ENCODE results near the gene TRMT1.
A peak's percentile ranks its signal among the peaks of the same experiment; 100 is the strongest.

Gene TRMT1

DNA sequence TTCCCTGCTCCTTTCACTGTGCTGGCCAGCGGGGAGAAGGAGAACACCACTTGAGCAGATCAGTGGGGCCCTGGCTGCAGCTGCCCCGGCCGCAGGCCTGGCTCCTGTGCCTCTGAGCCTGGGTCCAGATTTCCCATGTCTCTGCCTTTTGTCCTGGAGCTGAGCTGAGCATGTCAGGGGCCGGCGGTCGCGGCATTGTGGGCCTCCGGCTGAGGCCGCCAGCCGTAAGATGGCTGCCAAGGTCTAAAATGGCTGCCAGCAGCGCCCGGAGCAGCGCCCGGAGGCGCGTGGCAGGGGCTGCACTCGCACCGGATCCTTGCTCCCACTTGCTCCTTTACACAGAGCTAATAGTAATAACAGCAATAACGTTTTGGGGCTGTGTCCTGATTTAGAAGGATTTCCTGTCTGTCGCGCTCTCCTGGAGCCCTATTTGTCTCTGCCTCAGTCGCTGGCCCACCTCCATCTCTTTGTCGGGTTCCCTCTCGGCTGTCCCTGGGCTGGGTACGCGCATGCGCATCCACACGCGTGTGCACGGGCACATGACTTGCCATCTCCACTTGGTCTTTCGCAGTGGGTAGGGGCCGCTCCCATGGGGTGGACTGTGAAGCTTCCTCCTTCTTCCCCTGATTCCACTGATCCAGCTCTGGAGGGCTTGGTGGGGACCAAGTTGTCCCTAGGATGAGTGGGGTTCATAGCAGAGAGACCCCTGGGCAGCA lies 46.0 kb downstream of the TRMT1 start:
- no peak for DNase-seq (ENCODE audit: low read depth)

DNA sequence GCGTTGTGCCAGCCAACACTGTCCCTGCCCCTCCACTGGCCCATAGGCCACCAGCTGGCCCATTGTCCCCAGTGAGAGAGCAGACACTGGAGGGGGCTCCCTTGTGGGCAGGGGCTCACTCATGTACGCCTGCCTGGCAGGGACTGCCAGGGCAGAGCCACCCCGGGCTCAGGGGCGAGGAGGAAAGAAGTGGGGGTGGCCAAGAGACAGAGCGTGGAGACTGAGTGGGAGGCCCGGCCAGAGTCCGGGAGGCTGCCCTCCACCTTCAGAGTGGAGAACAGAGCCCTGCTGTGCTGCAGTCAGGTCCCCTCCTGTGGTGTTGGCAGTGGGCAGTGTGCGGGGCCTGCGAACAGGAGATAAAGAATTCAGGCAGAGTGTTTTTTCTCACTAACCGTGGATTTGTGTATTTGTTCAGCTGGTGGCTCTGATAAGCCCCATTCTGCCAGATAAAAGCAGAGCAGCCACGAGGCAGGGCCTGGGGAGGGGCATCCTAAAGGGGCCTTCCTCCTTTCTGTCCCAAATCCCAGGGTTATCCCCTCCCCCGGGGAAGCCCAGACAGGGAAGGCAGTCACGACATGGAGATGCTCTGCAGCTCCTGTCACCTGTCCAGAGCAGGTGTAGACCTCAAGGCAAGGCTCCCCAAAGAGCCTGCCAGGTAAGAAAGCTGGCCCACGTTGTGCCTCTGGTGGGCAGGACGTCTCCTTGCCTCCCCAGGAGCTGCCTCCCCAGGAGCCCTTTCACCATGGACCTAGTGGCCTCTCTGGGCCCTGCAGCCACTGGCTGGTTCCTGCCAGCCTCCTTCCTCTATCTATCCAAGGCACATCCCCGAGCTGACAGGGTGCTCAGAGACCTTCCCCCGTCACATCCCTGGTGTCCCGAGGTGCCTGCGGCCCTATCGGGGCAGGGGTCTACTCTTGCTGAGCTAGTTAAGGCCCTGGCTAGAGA lies 46.9 kb downstream of the TRMT1 start:
- DNase-seq (ENCODE audit: low read depth) = no peak

DNA sequence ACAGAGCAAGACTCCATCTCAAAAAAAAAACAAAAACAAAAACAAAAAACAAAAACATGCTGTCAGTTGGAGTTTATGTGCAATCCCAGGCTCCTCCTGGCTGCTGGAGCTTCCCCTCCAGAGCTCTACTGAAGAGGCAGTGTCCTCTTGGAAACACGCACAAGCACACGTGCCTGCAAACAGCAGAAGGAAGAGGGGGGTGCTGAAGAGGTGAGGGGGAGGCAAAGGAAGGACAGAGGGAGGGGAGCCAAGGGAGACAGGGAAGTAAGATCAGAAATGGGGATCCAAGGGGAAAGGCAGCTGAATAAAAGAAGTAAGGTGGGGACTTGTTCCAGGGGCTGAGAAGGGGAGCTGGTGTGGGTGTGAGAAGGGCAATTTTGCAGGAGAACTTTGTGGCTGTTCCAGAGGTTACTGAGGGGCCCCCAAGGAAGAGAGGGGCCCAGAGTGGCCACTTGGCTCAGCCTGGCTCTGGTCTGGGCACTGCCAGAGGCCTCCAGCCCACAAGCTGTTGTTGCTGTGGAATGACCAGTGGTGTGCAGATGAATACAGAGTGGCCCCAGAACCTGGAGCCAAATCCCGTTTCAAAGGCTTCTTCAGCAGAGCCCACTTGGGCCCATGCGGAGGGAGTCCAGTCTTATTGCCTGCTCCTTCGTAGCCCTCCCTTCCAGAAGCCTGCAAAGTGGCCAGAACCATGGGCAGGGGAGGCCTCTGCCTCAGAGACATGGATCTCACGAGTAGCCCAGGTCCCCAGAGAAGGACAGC lies 48.3 kb downstream of the TRMT1 start:
- no peak for DNase-seq (ENCODE audit: low read depth)

DNA sequence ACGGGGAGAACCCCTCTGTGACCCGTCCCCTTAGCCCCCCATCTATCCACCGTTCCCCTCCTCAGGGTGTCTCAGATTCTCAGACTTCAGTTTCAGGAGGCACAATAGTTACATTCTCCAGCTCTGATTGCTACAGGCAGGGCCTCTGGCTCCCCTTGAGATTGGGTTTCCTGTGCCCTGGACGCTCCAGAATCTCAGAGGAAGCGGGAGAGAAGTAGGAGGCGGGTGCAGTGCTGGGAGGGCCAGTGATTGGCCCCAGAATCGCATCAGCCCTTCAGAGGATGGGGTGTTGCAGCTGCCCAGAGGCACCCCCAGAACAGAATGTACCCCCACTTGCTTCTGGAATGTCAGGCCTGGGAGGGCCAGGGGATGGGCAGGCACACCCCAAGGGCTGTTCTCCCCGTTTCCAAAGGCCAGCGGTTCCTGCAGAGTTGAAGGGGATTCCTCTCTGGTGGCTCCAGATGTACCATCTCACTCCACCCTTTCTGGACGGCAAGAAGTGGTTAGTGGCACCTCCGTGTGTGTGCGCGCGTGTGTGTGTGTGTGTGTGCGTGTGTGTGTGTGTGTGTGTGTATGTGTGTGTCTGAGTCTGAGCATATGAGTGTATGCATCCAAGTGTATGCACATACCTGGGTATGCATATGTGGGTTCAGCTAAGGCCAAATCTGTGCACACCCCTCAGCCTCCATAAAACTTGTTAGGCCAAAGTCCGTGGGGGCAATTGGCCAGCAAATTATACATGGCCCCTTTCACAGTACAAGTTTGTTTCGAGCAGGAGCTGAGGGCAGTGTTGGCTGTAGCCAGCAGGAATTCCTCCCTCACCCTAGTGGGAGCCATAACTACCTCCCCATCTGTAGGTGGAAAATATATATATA lies 49.4 kb downstream of the TRMT1 start:
- DNase-seq (ENCODE audit: low read depth) = no peak

DNA sequence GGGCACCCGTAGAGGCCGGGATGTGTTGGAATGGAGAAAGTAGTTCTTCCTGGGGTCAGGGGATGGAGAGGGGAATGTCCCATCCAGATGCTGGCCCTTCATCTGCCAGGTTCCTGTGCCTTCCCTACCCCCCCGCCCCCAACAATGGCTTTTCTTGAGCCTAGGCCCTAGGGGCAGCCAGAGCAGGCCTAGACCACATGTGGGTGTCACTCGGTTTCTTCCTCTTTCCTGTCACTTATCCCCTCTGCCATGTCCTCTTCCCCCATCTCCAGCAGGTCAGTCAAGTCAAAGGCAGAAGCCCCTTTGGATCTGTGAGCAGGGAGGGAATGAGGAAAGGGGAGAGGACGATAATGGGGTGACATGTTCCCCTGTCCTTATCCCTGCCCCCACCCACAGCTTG lies 50.3 kb downstream of the TRMT1 start:
- no peak for DNase-seq (ENCODE audit: low read depth)

DNA sequence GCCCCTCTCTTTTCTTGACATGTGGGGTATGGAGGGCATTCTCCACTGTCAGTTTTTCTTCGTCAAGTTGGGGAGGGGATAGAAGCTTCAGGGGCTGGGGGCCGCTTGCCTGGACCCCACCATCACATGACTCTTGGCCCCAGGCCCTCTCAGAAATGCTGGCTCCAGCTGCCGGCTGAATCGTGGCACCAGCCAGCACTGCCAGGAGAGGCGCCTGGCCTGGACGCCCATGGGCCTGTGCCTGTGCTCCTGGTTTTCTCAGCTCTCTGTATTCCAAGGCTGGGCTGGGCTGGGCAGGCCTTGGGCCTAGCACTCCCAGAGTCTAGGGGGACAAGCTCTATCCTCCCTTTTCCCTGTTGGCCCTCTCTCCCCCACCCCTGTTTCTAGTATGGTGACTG lies 52.4 kb downstream of the TRMT1 start:
- no peak for DNase-seq (ENCODE audit: low read depth)

DNA sequence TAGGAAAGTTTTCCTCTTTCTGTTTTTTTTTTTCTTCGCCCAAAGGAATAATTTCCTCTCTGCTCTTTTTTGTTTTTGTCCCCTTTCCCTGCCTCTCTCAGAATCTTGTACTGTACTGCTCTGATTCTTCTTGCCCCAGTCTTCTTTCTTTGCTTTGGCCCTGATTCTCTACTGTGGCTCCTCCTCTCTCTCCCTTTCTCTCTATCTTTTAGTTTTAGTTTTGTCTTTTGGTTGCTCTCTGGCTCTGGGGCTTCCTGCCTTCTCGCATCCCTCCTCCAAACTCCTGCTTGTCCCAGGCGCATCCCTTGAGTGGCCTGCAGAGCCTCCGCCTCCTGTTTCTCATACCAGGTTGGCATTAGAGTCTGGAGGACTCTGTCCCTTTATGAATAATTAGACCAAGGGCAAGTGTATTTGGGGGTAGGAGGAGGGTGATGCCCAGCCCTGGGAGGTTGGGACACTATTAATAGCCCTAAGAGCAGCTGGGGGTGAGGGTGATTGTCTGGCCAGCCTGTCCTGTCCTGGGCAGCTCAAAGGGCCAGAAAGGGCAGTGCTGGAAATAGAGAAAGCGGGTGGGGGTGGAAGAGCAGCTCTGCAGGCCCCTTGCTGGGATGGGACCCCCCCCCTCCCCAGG lies 53.0 kb downstream of the TRMT1 start:
- DNase-seq (ENCODE audit: low read depth) = no peak

DNA sequence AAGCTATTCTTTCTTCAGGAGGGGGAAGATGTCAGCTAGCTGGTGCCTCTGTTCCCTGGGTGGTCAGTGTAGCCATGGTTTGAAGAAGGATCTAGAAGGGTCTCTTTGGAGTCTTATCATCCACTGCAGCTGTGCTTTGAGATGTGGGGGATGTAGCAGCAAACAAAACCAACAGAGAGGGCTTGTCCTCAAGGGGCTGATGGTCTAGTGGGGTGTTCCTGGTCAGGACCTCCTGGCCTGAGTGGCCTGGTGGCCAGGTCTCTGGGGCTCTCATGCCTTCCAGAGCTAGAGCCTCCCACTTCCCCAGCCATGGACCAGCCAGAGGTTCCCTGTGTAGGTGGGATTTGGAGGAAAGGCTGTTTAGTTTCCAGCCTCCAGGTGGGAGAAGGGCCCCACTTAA lies 54.2 kb downstream of the TRMT1 start:
- no peak for DNase-seq (ENCODE audit: low read depth)

DNA sequence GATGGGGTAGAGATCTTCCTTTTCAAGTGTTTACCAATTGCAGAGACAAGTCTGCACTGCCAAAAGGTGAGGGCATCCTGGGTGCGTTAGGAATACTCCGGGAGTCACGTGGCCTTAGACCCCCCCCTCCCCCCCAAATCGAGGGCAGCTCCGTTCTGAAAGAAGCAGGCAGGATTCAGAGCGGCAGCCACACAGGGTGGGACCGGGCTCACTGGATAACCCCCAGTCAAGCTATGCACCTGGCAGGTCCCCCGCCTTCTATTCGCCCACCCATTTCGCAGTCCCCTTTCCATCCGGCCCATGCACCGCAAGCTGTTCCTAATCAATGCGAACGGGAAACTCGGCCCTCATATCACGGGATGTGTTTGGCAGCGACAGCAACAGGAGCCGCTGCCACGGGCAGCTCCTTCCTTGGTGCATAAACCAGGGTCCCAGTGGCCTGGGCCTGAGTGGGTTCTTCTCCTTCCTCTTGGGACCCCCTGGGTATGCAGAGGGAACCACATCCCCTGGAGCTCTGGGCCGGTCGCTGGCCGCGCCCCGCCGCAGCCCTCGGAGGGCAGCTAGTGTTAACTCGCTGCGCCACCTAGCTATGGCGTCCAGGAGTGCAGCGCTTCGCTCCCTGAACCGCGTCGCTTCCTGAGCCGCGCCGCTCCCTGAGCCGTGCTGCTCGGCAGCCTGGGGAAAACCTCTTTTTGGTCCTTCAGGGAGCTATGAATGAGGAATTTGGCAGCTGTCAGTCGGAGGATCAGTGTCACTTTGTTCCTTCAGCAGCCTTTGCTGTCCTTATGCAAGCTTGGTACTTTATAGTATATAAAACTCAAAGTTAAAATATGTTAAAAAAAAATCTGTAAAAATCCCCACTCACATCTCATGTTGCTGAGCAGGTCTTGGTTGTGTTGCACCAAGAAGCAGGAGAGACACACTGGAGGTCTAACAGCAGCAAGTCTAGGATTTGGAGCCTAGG lies 55.3 kb downstream of the TRMT1 start:
- peak; percentile 44 for DNase-seq (ENCODE audit: low read depth)

DNA sequence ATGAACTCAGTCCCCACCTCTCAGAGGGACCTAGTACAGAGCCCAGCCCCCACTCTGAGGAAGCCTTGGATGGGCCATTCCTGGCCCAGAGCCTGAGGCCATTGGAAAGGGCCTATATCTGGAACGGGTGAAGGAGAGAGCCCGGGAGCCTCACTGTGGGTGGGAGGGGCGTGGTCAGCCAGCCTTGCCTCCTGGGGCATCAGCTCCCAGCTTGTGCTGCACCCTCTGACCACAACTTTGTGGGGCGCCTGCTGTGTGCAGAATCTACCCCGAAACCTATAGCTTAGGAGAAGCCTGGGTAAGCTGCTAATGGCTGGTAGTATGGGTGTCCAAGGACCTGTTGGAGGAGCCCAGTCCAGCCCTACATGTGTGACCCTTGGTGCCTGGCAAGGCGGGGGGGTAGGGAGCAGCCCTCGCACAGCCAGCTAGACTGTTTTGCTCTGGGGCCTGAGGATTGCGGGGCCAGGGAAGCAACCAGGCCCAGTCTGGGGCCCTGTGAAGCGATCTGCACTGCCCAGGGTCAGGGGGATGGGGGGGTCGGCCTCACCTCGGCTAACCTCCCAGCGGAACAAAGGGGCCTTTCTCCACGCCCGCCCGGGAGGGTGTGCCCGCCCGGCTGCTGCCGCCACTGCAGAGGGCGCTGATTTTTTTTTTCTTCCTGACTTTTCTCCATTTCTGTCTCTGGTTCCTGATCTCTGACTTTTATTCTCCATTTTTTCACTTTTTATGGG lies 56.1 kb downstream of the TRMT1 start:
- DNase-seq (ENCODE audit: low read depth) = no peak

DNA sequence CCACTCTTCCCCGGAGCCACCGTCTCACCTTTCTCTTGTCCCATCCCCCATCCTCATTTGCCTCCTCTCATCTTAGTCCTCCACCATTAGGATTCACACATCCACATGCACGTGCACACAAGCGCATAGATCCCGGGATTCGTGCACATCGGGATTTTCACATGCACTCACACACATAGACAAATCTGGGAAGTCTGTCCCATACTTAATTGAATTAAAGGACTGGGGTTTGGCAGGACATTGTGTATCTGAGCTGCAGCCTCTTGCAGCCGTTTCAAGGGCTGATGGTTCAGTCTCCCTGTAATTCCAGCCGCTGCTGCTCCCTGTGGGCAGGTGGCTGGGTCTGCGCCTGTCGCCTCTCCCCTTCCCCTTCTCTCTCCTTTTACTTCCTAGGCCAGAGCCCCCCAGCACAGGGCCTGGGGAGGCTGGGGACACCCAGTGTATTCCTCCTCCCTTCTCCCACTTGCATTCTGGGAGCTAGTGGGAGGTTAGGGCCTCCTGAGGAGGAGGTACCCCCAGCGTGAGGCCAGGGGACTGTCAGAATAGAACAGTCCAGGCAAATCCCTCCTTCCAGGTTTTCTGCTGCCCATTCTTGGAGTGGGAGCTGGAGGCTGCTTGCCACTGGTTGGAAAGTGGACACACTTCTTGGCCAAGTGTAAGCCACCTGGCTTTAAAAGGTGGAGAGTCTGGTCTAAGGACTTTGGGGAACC lies 57.4 kb downstream of the TRMT1 start:
- DNase-seq (ENCODE audit: low read depth) = no peak

DNA sequence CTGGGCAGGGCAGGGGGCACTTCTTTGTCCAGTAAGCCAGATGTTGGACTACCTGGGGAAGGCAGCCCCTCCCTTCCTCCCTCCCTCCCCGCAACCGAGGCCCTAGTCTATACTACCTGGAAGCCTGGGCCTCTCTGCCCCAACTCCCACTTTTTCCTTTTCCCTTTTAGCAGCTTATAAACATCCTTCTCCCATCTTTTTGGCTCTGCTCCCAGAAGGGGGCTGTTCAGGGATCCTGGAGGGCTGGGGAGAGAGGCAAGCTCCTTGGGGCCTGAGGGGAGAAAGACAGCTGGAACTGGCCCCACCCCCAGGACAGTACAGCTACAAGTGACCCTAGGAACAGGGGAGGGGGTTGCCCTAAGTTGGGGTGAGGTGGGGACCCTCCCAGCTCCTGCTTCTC lies 58.8 kb downstream of the TRMT1 start:
- no peak for DNase-seq (ENCODE audit: low read depth)

DNA sequence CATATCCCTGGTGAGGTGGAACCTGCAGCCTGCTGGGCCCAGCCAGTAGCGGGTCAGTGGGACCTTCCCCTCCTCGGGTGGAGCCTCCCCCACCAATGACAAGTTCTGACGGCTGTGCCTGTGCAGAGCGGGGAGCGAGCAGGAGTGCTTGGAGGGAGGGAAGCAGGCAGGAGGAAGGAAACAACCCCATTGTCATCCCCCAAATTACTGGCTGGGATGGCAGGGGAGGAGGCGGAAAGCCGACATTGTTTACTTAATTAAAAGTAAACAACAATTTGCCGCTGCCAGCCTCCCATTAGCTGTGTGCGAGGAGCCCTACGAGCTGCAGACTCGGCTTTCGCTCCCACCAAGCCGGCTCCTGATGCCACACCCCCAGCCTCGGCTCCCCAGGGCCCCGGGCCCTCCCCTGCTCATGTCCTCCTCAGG lies 59.4 kb downstream of the TRMT1 start:
- no peak for DNase-seq (ENCODE audit: low read depth)

DNA sequence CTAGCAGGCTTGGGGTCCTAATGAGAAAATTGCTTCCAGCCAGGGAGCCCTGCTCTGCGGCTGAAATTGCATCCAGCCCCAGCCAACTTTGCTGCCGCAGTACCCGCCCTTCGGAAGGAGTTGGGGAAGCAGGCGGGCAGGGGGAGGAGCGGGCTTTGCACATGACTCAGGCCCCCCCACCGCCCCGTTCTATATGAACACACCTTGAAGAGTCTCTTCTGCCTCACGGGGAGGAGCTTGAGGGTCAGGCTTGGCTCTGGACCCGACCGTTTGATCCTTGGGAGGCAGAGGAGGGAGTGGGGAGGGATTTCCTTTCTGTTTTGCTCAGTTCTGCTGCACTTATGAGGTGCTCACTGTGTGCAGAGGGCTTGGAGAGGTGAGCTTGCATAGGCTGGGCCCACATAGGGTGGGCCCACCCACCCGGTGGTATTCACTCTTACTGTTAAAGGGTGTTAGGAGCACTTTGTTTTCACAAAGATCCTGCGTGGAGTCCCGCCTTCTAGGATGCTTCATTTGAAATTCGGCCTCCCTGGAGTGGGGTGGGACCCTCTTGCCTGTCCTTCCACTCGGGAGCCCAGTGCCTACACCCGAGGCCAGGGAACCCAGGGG lies 60.4 kb downstream of the TRMT1 start:
- DNase-seq (ENCODE audit: low read depth) = no peak

DNA sequence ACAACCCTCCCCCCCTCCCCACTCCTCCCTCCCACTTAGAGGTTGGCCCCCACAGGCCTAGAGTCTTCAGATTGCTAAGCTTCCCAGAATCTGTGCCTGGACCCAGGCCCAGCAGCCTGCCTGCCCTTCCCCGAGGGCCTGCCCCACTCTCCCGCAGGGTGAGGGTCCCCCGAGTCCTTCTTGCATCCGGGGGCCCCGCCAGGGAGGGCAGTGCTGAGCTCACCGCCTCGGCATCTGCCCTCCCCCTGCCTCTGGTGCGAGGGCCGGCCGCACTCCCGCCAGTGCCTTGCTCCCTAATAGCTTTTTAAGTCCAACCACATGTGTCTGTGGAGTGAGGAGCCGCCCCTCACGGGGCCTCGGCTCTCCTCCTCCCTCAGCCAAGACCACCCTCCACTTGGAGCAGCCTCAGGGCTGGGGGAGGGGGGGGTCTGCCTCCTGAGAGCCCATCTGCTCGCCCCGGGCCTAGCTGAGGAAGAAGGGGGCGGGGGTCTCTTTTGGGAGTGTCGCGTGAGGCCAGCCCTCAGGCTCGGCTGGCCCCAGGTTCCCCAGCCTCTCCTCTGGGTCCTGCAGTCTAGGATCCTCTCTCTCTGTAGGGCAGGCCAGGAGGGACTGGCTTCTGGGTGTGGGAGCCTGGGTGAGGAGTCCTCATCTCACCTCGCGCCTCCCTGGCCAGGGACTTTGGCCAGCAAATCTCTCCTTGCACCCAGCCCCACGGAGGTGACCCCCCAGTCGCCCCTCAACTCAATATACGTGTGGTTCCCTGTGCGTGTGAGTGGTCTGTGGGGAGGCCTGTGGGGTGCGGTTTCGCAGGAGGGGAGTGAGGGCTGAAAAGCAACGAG lies 61.1 kb downstream of the TRMT1 start:
- no peak for DNase-seq (ENCODE audit: low read depth)

Data from T-helper 22 cell (primary cell).